SK-N-SH (cell line): Measurements from ENCODE around the gene NDUFS8.

Experiments used
- CTCF ChIP-seq: fragments of 200-600 bp; sonication (generic); IDR thresholded peaks from 2 replicates; pipeline ENCODE4 v1.6.1; 2017; ENCODE audit warnings: antibody characterized with exemption, mild to moderate bottlenecking, moderate library complexity
- EZH2phosphoT487 ChIP-seq: fragments of 200-600 bp; sonication (generic); IDR thresholded peaks from 2 replicates; pipeline ENCODE4 v1.6.1; 2017; ENCODE audit warnings: low read depth, mixed run types, mild to moderate bottlenecking, antibody characterized with exemption, moderate library complexity, borderline replicate concordance
- GABPA ChIP-seq: IDR thresholded peaks from 2 replicates; pipeline ENCODE4 v1.4.0; 2012; ENCODE audit warnings: low read depth, mild to moderate bottlenecking
- GATA2 ChIP-seq: sonication (generic); formaldehyde crosslinking; IDR thresholded peaks from 2 replicates; pipeline ENCODE4 v1.5.0; 2020; ENCODE audit warnings: mild to moderate bottlenecking, missing genetic modification reagents
- IRF3 ChIP-seq: fragments of 150-350 bp; IDR thresholded peaks from 2 replicates; pipeline ENCODE4 v1.6.1; 2016; ENCODE audit warnings: mild to moderate bottlenecking, low read depth, low read length
- MXI1 ChIP-seq: IDR thresholded peaks from 2 replicates; pipeline ENCODE4 v1.6.1; 2012; ENCODE audit warnings: mild to moderate bottlenecking, low read depth, low read length, improper control_type of control experiment
- POLR2AphosphoS5 ChIP-seq: IDR thresholded peaks from 2 replicates; pipeline ENCODE4 v1.6.1; 2012; ENCODE audit warnings: low read depth, low read length
- RAD21 ChIP-seq: IDR thresholded peaks from 2 replicates; pipeline ENCODE4 v1.6.1; 2012; ENCODE audit warnings: mild to moderate bottlenecking, low read length
- RFX5 ChIP-seq: IDR thresholded peaks from 2 replicates; pipeline ENCODE4 v1.6.1; 2012; ENCODE audit warnings: mild to moderate bottlenecking, improper control_type of control experiment, low read length
- SMC3 ChIP-seq: IDR thresholded peaks from 2 replicates; pipeline ENCODE4 v1.6.1; 2012; ENCODE audit warnings: low read depth, low read length, improper control_type of control experiment
- TAF1 ChIP-seq: IDR thresholded peaks from 2 replicates; pipeline ENCODE4 v1.6.1; 2012; ENCODE audit warnings: low read depth, mild to moderate bottlenecking, low read length, moderate library complexity, borderline replicate concordance
- USF2 ChIP-seq: fragments of 150-350 bp; IDR thresholded peaks from 2 replicates; pipeline ENCODE4 v1.6.1; 2017; ENCODE audit warnings: antibody characterized with exemption, low read length, low read depth, borderline replicate concordance

- TF ChIP-seq IRF3 (no peak), CTCF (no peak), RFX5 (no peak), TAF1 (no peak), GABPA (no peak), POLR2AphosphoS5 (no peak), EZH2phosphoT487 (no peak), USF2 (no peak), SMC3 (no peak), RAD21 (no peak), MXI1 (no peak), GATA2 (CRISPR knock-in tag) (no peak)
Measured at GRCh38 chr11:68056317-68057285, 26.1 kb downstream of the NDUFS8 start.
